Ishikawa (cell line): ENCODE results near the gene SYMPK.

Experiments
- CEBPB ChIP-seq: IDR thresholded peaks from 2 replicates; pipeline ENCODE4 v1.6.1; 2012
- CREB1 ChIP-seq: IDR thresholded peaks from 2 replicates; pipeline ENCODE4 v1.6.1; 2012; ENCODE audit warnings: low read depth
- EGR1 ChIP-seq: IDR thresholded peaks from 2 replicates; pipeline ENCODE4 v1.6.1; 2012
- EP300 ChIP-seq: IDR thresholded peaks from 2 replicates; pipeline ENCODE4 v1.6.1; 2012; ENCODE audit warnings: borderline replicate concordance
- MAX ChIP-seq: IDR thresholded peaks from 2 replicates; pipeline ENCODE4 v1.6.1; 2012
- NFIC ChIP-seq: IDR thresholded peaks from 2 replicates; pipeline ENCODE4 v1.6.1; 2012
- RAD21 ChIP-seq: IDR thresholded peaks from 2 replicates; pipeline ENCODE4 v1.6.1; 2012; ENCODE audit warnings: low read depth
- REST ChIP-seq: IDR thresholded peaks from 2 replicates; pipeline ENCODE4 v1.6.1; 2012; ENCODE audit warnings: low read depth, mild to moderate bottlenecking
- TAF1 ChIP-seq: IDR thresholded peaks from 2 replicates; pipeline ENCODE4 v1.6.1; 2012; ENCODE audit warnings: low read depth, mild to moderate bottlenecking
- USF1 ChIP-seq: IDR thresholded peaks from 2 replicates; pipeline ENCODE4 v1.6.1; 2012
- ZBTB7A ChIP-seq: IDR thresholded peaks from 2 replicates; pipeline ENCODE4 v1.6.1; 2012; ENCODE audit warnings: low read depth

- TF ChIP-seq ZBTB7A (no peak), EGR1 (no peak), TAF1 (no peak), REST (no peak), MAX (no peak), CREB1 (no peak), RAD21 (no peak), NFIC (no peak), EP300 (no peak), USF1 (no peak), CEBPB (no peak)
Measured at GRCh38 chr19:45819769-45820168, 43.2 kb downstream of the SYMPK start.
